Tibial nerve (tissue), 4 donors: Measurements from ENCODE around the gene CREB1. TPM values are rescaled to one million over a fixed set of nuclear protein-coding genes. Genes with fewer than 3 reads are reported as not detected.

Experiments used
- DNase-seq, 2 donors: peaks; one replicate each; pipeline ENCODE4 v3.0.0-alpha.2; 2019; ENCODE audit warnings: low spot score in 2 of 2
- H3K27ac ChIP-seq, 4 donors: fragments of 200-600 bp; sonication (generic) in 3 of 4; one replicate each; pipeline ENCODE4 v1.5.1; 2017 to 2019; ENCODE audit warnings: mild to moderate bottlenecking in 1 of 4
- H3K27me3 ChIP-seq, 2 donors: fragments of 200-600 bp; sonication (generic) in 1 of 2; one replicate each; pipeline versions ENCODE4 v1.5.1 to v1.6.0; 2017 to 2019
- H3K36me3 ChIP-seq, 3 donors: fragments of 200-600 bp; sonication (generic); one replicate each; pipeline ENCODE4 v1.5.1; 2018 to 2019
- H3K4me1 ChIP-seq, 4 donors: fragments of 200-600 bp; sonication (generic) in 3 of 4; one replicate each; pipeline ENCODE4 v1.5.1; 2017 to 2019
- H3K4me3 ChIP-seq, 4 donors: fragments of 200-600 bp; sonication (generic) in 3 of 4; one replicate each; pipeline ENCODE4 v1.5.1; 2017 to 2019; ENCODE audit warnings: mild to moderate bottlenecking in 1 of 4, moderate library complexity in 1 of 4
- H3K9me3 ChIP-seq, 4 donors: fragments of 200-600 bp; sonication (generic) in 3 of 4; one replicate each; pipeline ENCODE4 v1.5.1; 2017 to 2019
- CTCF ChIP-seq, 5 experiments: fragments of 200-600 bp in 3 of 5; fragments of 450-650 bp in 2 of 5; sonication (generic) in 3 of 5; IDR thresholded peaks; one replicate each; pipeline ENCODE4 v1.5.1; 2016 to 2019; ENCODE audit warnings: antibody characterized with exemption in 5 of 5, mild to moderate bottlenecking in 3 of 5, moderate library complexity in 2 of 5
- EP300 ChIP-seq, 2 donors: sonication (generic); formaldehyde crosslinking; IDR thresholded peaks; one replicate each; pipeline ENCODE4 v1.6.1; 2017; ENCODE audit warnings: antibody characterized with exemption in 2 of 2, mild to moderate bottlenecking in 1 of 2
- POLR2A ChIP-seq, 2 donors: fragments of 450-650 bp; IDR thresholded peaks; one replicate each; pipeline ENCODE4 v1.6.1; 2017; ENCODE audit warnings: antibody characterized with exemption in 2 of 2, mild to moderate bottlenecking in 2 of 2, moderate library complexity in 2 of 2
- WGBS, 2 donors: methylation state at CpG; one replicate each; pipeline ENCODE4 v1.1.5; 2018; 5-methylcytosine and 5-hydroxymethylcytosine counted together
- total RNA-seq, 4 donors: library from RNA; depleted of rRNA; stranded (reverse); fragments of >200 nt; gene quantifications; one replicate each; pipeline ENCODE4 v1.1.0, GENCODE V29; 2016

The CREB1 gene
- total RNA-seq, 4 donors from 2014 or later = 28.9 to 67.7 (median 34.0) TPM

DNA sequence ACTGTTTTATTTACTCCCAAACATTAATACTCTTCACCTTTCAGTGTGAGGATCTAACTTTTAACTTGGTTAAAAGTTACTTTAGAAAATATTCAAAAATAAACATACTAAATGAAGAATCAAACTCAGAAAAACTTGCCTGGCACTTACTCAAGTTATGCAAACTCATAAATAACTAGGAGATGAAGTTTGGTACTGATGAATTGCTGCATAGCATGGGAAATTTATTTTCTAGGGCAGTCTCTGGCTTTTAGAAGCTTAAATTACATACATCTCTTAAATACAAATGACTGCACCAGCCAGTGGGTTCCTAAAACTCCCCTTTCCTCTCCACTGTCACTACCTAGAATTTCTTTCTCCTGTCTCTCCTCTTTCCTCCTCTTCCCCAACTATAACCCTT is 46.7 kb upstream of the CREB1 start:
- TF ChIP-seq CTCF (IDR thresholded peaks at IDR 0.05) (no peak), EP300 (IDR thresholded peaks at IDR 0.05) (no peak), POLR2A (IDR thresholded peaks at IDR 0.05) (no peak)

GRCh38 chr2:207483477-207483876 is 46.3 kb upstream of the CREB1 start:
- no peaks in the 10 kb centered on the region for H3K9me3 ChIP-seq
- no peak overlapping the region for H3K27ac ChIP-seq
- WGBS, 2 donors = 83 to 85% methylated on average over 4 of the region's 4 CpGs
- TF ChIP-seq EP300 (IDR thresholded peaks at IDR 0.05) = no peak
- no peak for TF ChIP-seq CTCF (IDR thresholded peaks at IDR 0.05)
- TF ChIP-seq POLR2A (IDR thresholded peaks at IDR 0.05) = no peak
- H3K4me3 ChIP-seq = no peak overlapping the region
- DNase-seq = no peak
- peaks cover 0 to 7% (median 0%) of the 10 kb centered on the region in 4 donors for H3K4me1 ChIP-seq
- H3K36me3 ChIP-seq = no peaks in the 10 kb centered on the region
- H3K27me3 ChIP-seq = no peaks in the 10 kb centered on the region

More for the DNA sequence above, 46.7 kb upstream of the CREB1 start:
- no peaks in the 10 kb centered on the region for H3K9me3 ChIP-seq
- peaks cover 0 to 7% (median 0%) of the 10 kb centered on the region in 4 donors for H3K4me1 ChIP-seq
- DNase-seq = no peak
- no peak overlapping the region for H3K4me3 ChIP-seq
- H3K27ac ChIP-seq = no peak overlapping the region
- H3K36me3 ChIP-seq = no peaks in the 10 kb centered on the region
- H3K27me3 ChIP-seq = no peaks in the 10 kb centered on the region

GRCh38 chr2:207484444-207485391 is 45.0 kb upstream of the CREB1 start:
- Histone ChIP-seq H3K9me3 (no peaks in the 10 kb centered on the region), H3K4me3 (no peak overlapping the region), H3K4me1 (peaks cover 0 to 7% (median 0%) of the 10 kb centered on the region in 4 donors), H3K27me3 (no peaks in the 10 kb centered on the region), H3K36me3 (no peaks in the 10 kb centered on the region), H3K27ac (no peak overlapping the region)
- TF ChIP-seq EP300 (IDR thresholded peaks at IDR 0.05) (no peak), POLR2A (IDR thresholded peaks at IDR 0.05) (no peak), CTCF (IDR thresholded peaks at IDR 0.05) (no peak)
- DNase-seq = no peak
- WGBS, 2 donors = 78% methylated on average over 10 of the region's 10 CpGs

- H3K9me3 ChIP-seq = no peaks in the 10 kb centered on the region
- TF ChIP-seq POLR2A (IDR thresholded peaks at IDR 0.05) (no peak), CTCF (IDR thresholded peaks at IDR 0.05) (no peak), EP300 (IDR thresholded peaks at IDR 0.05) (no peak)
- no peaks in the 10 kb centered on the region for H3K27me3 ChIP-seq
- H3K4me1 ChIP-seq = no peaks in the 10 kb centered on the region
- WGBS, 2 donors = 73 to 86% methylated on average over 5 of the region's 5 CpGs
- no peak for DNase-seq
- H3K27ac ChIP-seq = no peak overlapping the region
- H3K36me3 ChIP-seq = no peaks in the 10 kb centered on the region
- H3K4me3 ChIP-seq = no peak overlapping the region
Measured at GRCh38 chr2:207487650-207488311, 42.0 kb upstream of the CREB1 start.

DNA sequence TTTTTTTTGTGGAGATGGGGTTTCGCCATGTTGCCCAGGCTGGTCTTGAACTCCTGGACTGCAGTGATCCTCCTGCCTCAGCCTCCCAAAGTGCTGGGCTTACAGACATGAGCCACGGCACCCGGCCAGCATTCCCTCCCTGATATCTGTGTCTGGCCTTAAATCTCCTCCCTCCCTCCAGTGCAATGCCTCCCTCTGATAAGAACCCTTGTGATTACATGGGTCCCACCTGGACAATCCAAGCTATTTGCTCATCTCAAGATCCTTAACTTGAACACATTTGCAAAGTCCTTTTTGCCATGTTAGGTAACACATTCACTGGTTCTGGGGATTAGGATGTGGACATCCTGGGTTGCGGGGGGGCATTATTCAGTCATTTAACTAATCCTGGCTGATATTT is 40.5 kb upstream of the CREB1 start:
- H3K36me3 ChIP-seq = no peaks in the 10 kb centered on the region
- H3K9me3 ChIP-seq = no peaks in the 10 kb centered on the region
- no peak for DNase-seq
- 94 to 96% methylated on average over 4 of the region's 4 CpGs for WGBS, 2 donors
- H3K4me3 ChIP-seq = no peak overlapping the region
- H3K4me1 ChIP-seq = no peaks in the 10 kb centered on the region
- no peaks in the 10 kb centered on the region for H3K27me3 ChIP-seq
- no peak overlapping the region for H3K27ac ChIP-seq
- TF ChIP-seq CTCF (IDR thresholded peaks at IDR 0.05) (no peak), POLR2A (IDR thresholded peaks at IDR 0.05) (no peak), EP300 (IDR thresholded peaks at IDR 0.05) (no peak)
